Spleen (tissue), 11 donors: Measurements from ENCODE around the gene KLLN. TPM values are rescaled to one million over a fixed set of nuclear protein-coding genes. Genes with fewer than 3 reads are reported as not detected.
"Not testable (repeated sequence)": the region's sequence is repeated elsewhere in the genome, so short reads cannot be mapped to it uniquely, and the experiment has no call there.

ENCODE experiments used
- DNase-seq: peaks from one replicate; pipeline ENCODE4 v3.0.0-alpha.2; 2020
- H3K27ac ChIP-seq, 8 donors: fragments of 200-600 bp; sonication (generic) in 7 of 8; 1 replicate in 4 of 8; 2 replicates in 4 of 8; pipeline versions ENCODE4 v1.5.0 to v1.8.0; 2016 to 2021; ENCODE audit warnings: inconsistent platforms in 4 of 8, mild to moderate bottlenecking in 4 of 8, moderate library complexity in 1 of 8
- H3K27me3 ChIP-seq, 7 donors: fragments of 200-600 bp; sonication (generic) in 6 of 7; replicated peaks in 1 of 7; 1 replicate in 4 of 7; 2 replicates in 3 of 7; pipeline versions ENCODE4 v1.5.0 to v1.8.0; 2016 to 2021; ENCODE audit warnings: inconsistent platforms in 3 of 7, mild to moderate bottlenecking in 1 of 7
- H3K36me3 ChIP-seq, 6 donors: fragments of 200-600 bp; sonication (generic) in 5 of 6; 1 replicate in 4 of 6; 2 replicates in 2 of 6; pipeline versions ENCODE4 v1.5.0 to v1.8.0; 2016 to 2021; ENCODE audit warnings: inconsistent platforms in 2 of 6
- H3K4me1 ChIP-seq, 6 donors: fragments of 200-600 bp; sonication (generic) in 5 of 6; 1 replicate in 3 of 6; 2 replicates in 3 of 6; pipeline versions ENCODE4 v1.5.0 to v1.8.0; 2016 to 2021; ENCODE audit warnings: inconsistent platforms in 3 of 6
- H3K4me3 ChIP-seq, 8 donors: fragments of 200-600 bp; sonication (generic) in 7 of 8; 1 replicate in 4 of 8; 2 replicates in 4 of 8; pipeline versions ENCODE4 v1.5.0 to v1.8.0; 2016 to 2021; ENCODE audit warnings: inconsistent platforms in 4 of 8, mild to moderate bottlenecking in 4 of 8, moderate library complexity in 2 of 8
- H3K9me3 ChIP-seq, 8 donors: fragments of 200-600 bp; sonication (generic) in 7 of 8; 1 replicate in 4 of 8; 2 replicates in 4 of 8; pipeline versions ENCODE4 v1.5.0 to v1.8.0; 2016 to 2021; ENCODE audit warnings: inconsistent platforms in 4 of 8
- CTCF ChIP-seq, 11 experiments: fragments of 200-600 bp in 7 of 11; fragments of 450-650 bp in 4 of 11; sonication (generic) in 4 of 11; IDR thresholded peaks in 8 of 11; conservative IDR thresholded peaks in 3 of 11; 1 replicate in 7 of 11; 2 replicates in 4 of 11; pipeline versions ENCODE4 v1.4.0 to v1.8.0; 2016 to 2021; ENCODE audit warnings: antibody characterized with exemption in 11 of 11, inconsistent platforms in 4 of 11, mild to moderate bottlenecking in 1 of 11
- POLR2A ChIP-seq, 3 donors: fragments of 450-650 bp; IDR thresholded peaks; one replicate each; pipeline ENCODE4 v1.5.1; 2017; ENCODE audit warnings: antibody characterized with exemption in 3 of 3, mild to moderate bottlenecking in 1 of 3
- POLR2AphosphoS5 ChIP-seq, 3 donors: sonication (generic); formaldehyde crosslinking; IDR thresholded peaks; one replicate each; pipeline ENCODE4 v1.5.1; 2017; ENCODE audit warnings: antibody characterized with exemption in 3 of 3
- WGBS, 5 donors: extraction: QIAGEN DNeasy Blood & Tissue Kit in 3 of 5; methylation state at CpG; one replicate each; pipeline versions ENCODE4 v1.1.5 to v1.1.7; 2013 to 2018; 5-methylcytosine and 5-hydroxymethylcytosine counted together
- intact Hi-C: fragments of 100-400 bp; cut with DNase I; formaldehyde crosslinking; loops from one replicate; pipeline ENCODE4 v1.15.0; 2023; ENCODE audit warnings: low total_unique reads
- polyA plus RNA-seq, 3 donors: library from polyadenylated mRNA; stranded (reverse); fragments of 200-250 nt; gene quantifications; one replicate each; pipeline ENCODE4 v1.2.1, GENCODE V29; 2013
- total RNA-seq, 7 donors: library from RNA; depleted of rRNA in 3 of 7; stranded (reverse); fragments of >200 nt in 3 of 7; fragmentation: NEBNext Ultra II Directional in 4 of 7; extraction: Animal tissue kit (Norgen Biotek cat#: 25700) in 4 of 7; gene quantifications; one replicate each; pipeline versions ENCODE4 v1.1.0 to v1.2.1, GENCODE V29; 2016 to 2021
- donor health status: healthy with polysubstance abuse.
- donor health status: DM: no; HTN: no; CAD: no; lungs with moderate emphysema.
- donor health status: DM: no; HTN: no; CAD: no.
- donor health status: Bipolar disorder and iron deficiency.
- donor health status: healthy.
- donor health status: DM: no; HTN: no; CAD: no.
- donor health status: DM: yes; HTN: yes; CAD: no.

The KLLN gene
- total and polyA plus RNA-seq, 10 donors, result 0.52 to 2.2 (median 0.99) TPM

- peaks cover 0 to 2% (median 0%) of the 10 kb centered on the region in 8 donors for H3K9me3 ChIP-seq
- no peak for TF ChIP-seq POLR2AphosphoS5 (IDR thresholded peaks at IDR 0.05)
- peak; percentile 23 to 82 (median 68) for TF ChIP-seq CTCF (IDR thresholded peaks at IDR 0.05 in 8 of 11, conservative IDR thresholded peaks at IDR 0.05 in 3 of 11)
- TF ChIP-seq POLR2A (IDR thresholded peaks at IDR 0.05), result no peak
- DNase-seq, result no peak
- no peaks in the 10 kb centered on the region for H3K36me3 ChIP-seq
- no peaks in the 10 kb centered on the region for H3K27me3 ChIP-seq
- WGBS, 5 donors, result 46 to 48% (median 47%) methylated on average over 3 of the region's 3 CpGs
- intact Hi-C loops, result loop anchor here (5.0 to 10.0 kb wide), 3 partner anchors 75 to 527 kb away; no protein-coding TSS in a partner anchor
- H3K27ac ChIP-seq, result peak overlapping the region in 6 of 8 donors; percentile 98 to 100 (median 99)
- peaks cover 10 to 24% (median 21%) of the 10 kb centered on the region in 6 donors for H3K4me1 ChIP-seq
- H3K4me3 ChIP-seq, result peak overlapping the region in 1 of 8 donors; percentile 10
Measured at GRCh38 chr10:87860156-87860795, 3.1 kb downstream of the KLLN start.

- H3K27ac ChIP-seq, intact Hi-C loops, H3K4me3 ChIP-seq, H3K9me3 ChIP-seq, DNase-seq, H3K36me3 ChIP-seq, H3K27me3 ChIP-seq: not testable (repeated sequence)
- H3K4me1 ChIP-seq, result peaks cover 4 to 15% (median 9%) of the 10 kb centered on the region in 6 donors
- 49 to 77% (median 54%) methylated on average over 4 of the region's 4 CpGs for WGBS, 5 donors
Measured at GRCh38 chr10:87855665-87856064, 7.7 kb downstream of the KLLN start.

GRCh38 chr10:87855247-87855646 lies 8.1 kb downstream of the KLLN start:
- WGBS, 5 donors, result 95 to 97% (median 97%) methylated on average over 5 of the region's 5 CpGs

GRCh38 chr10:87852089-87852488 lies 11.2 kb downstream of the KLLN start:
- intact Hi-C loops, result no loop called here

More at GRCh38 chr10:87855247-87855646, 8.1 kb downstream of the KLLN start:
- H3K36me3 ChIP-seq, H3K27ac ChIP-seq, intact Hi-C loops, H3K27me3 ChIP-seq, H3K9me3 ChIP-seq, H3K4me3 ChIP-seq, DNase-seq: not testable (repeated sequence)
- peaks cover 0 to 14% (median 5%) of the 10 kb centered on the region in 6 donors for H3K4me1 ChIP-seq

More at GRCh38 chr10:87852089-87852488, 11.2 kb downstream of the KLLN start:
- WGBS, 5 donors, result 82 to 94% (median 91%) methylated on average over 1 of the region's 1 CpG
- Histone ChIP-seq H3K27me3 (no peaks in the 10 kb centered on the region), H3K27ac (no peak overlapping the region), H3K36me3 (no peaks in the 10 kb centered on the region), H3K9me3 (peaks cover 0 to 4% (median 0%) of the 10 kb centered on the region in 8 donors), H3K4me1 (peaks cover 0 to 9% (median 1%) of the 10 kb centered on the region in 6 donors), H3K4me3 (no peak overlapping the region)
- DNase-seq, result no peak
- TF ChIP-seq CTCF (IDR thresholded peaks at IDR 0.05 in 8 of 11, conservative IDR thresholded peaks at IDR 0.05 in 3 of 11), result no peak
- no peak for TF ChIP-seq POLR2A (IDR thresholded peaks at IDR 0.05)
- no peak for TF ChIP-seq POLR2AphosphoS5 (IDR thresholded peaks at IDR 0.05)
